GM21515 (cell line): ENCODE results near the gene ACER3.

Experiments used
- ATAC-seq: cut with Tn5 transposase; IDR thresholded peaks from one replicate; pipeline ENCODE4 v1.9.1; 2021; ENCODE audit not compliant: unreplicated experiment

The ACER3 gene

GRCh38 chr11:77071671-77072605 lies 211.2 kb downstream of the ACER3 start:
- no peak for ATAC-seq

- ATAC-seq = no peak
Measured at GRCh38 chr11:77072851-77073327, 212.2 kb downstream of the ACER3 start.

GRCh38 chr11:77073328-77074001 lies 212.7 kb downstream of the ACER3 start:
- no peak for ATAC-seq

GRCh38 chr11:77074205-77074604 lies 213.5 kb downstream of the ACER3 start:
- no peak for ATAC-seq

- no peak for ATAC-seq
Measured at GRCh38 chr11:77074626-77075221, 214.0 kb downstream of the ACER3 start.

GRCh38 chr11:77075425-77075905 lies 214.7 kb downstream of the ACER3 start:
- no peak for ATAC-seq
